Nephron (organoid): Measurements from ENCODE around the gene SEC24B.
A peak's percentile ranks its signal among the peaks of the same experiment; 100 is the strongest.
"Not testable (repeated sequence)": the region's sequence is repeated elsewhere in the genome, so short reads cannot be mapped to it uniquely, and the experiment has no call there.

Experiments used
- H3K27ac Mint-ChIP-seq, 3 experiments: 2 replicates each; pipeline ENCODE4 v1.8.0; 2020; ENCODE audit warnings: mixed read lengths in 3 of 3, mild to moderate bottlenecking in 2 of 3, moderate library complexity in 1 of 3
- H3K27me3 Mint-ChIP-seq: 2 replicates; pipeline ENCODE4 v1.8.0; 2021; ENCODE audit warnings: low read depth, mild to moderate bottlenecking, moderate library complexity, mixed read lengths
- H3K36me3 Mint-ChIP-seq: 2 replicates; pipeline ENCODE4 v1.8.0; 2020; ENCODE audit warnings: low read depth, mixed read lengths
- H3K4me1 Mint-ChIP-seq: 2 replicates; pipeline ENCODE4 v1.8.0; 2020; ENCODE audit warnings: mixed read lengths
- H3K4me3 Mint-ChIP-seq, 3 experiments: 2 replicates each; pipeline ENCODE4 v1.8.0; 2020; ENCODE audit warnings: mild to moderate bottlenecking in 3 of 3, mixed read lengths in 3 of 3, moderate library complexity in 2 of 3
- H3K9me3 Mint-ChIP-seq: 2 replicates; pipeline ENCODE4 v1.8.0; 2020; ENCODE audit warnings: mixed read lengths
- CTCF ChIP-seq, 3 experiments: fragments of 200-600 bp; sonication (generic); IDR thresholded peaks; one replicate each; pipeline ENCODE4 v1.5.0; 2021; ENCODE audit warnings: antibody characterized with exemption in 3 of 3; ENCODE audit not compliant: unreplicated experiment in 3 of 3

SEC24B gene

GRCh38 chr4:109574443-109574850 lies 140.8 kb downstream of the SEC24B start:
- Mint-ChIP-seq H3K36me3 (no peaks in the 10 kb centered on the region), H3K27ac (peak overlapping the region in 2 of 3 experiments; percentile 5 to 33), H3K27me3 (no peaks in the 10 kb centered on the region), H3K9me3 (peaks cover 7% of the 10 kb centered on the region), H3K4me3 (no peak overlapping the region), H3K4me1 (peaks cover 6% of the 10 kb centered on the region)
- no peak for TF ChIP-seq CTCF (IDR thresholded peaks at IDR 0.05; ENCODE audit: unreplicated experiment in 3 of 3)

GRCh38 chr4:109574931-109575804 lies 141.6 kb downstream of the SEC24B start:
- TF ChIP-seq CTCF (IDR thresholded peaks at IDR 0.05; ENCODE audit: unreplicated experiment in 3 of 3) = no peak
- Mint-ChIP-seq H3K9me3 (peaks cover 8% of the 10 kb centered on the region), H3K4me1 (peaks cover 6% of the 10 kb centered on the region), H3K27ac (peak overlapping the region in 1 of 3 experiments; percentile 33), H3K27me3 (no peaks in the 10 kb centered on the region), H3K4me3 (no peak overlapping the region), H3K36me3 (no peaks in the 10 kb centered on the region)

GRCh38 chr4:109576462-109576861 lies 142.8 kb downstream of the SEC24B start:
- Mint-ChIP-seq H3K4me3 (no peak overlapping the region), H3K36me3 (peaks cover 4% of the 10 kb centered on the region), H3K27ac (no peak overlapping the region), H3K4me1 (peaks cover 6% of the 10 kb centered on the region), H3K27me3 (no peaks in the 10 kb centered on the region), H3K9me3 (peaks cover 14% of the 10 kb centered on the region)
- TF ChIP-seq CTCF (IDR thresholded peaks at IDR 0.05; ENCODE audit: unreplicated experiment in 3 of 3) = no peak

- Mint-ChIP-seq H3K36me3 (peaks cover 12% of the 10 kb centered on the region), H3K4me1 (peaks cover 6% of the 10 kb centered on the region), H3K27ac (no peak overlapping the region)
These were observed 145.2 kb downstream of the SEC24B start for GRCh38 chr4:109578846-109579245.

GRCh38 chr4:109579997-109580396 lies 146.4 kb downstream of the SEC24B start:
- not testable (repeated sequence) for H3K4me3 Mint-ChIP-seq, H3K27ac Mint-ChIP-seq, H3K4me1 Mint-ChIP-seq, H3K27me3 Mint-ChIP-seq
- Mint-ChIP-seq H3K36me3 (peaks cover 12% of the 10 kb centered on the region), H3K9me3 (peaks cover 31% of the 10 kb centered on the region)

More at GRCh38 chr4:109578846-109579245, 145.2 kb downstream of the SEC24B start:
- no peak for TF ChIP-seq CTCF (IDR thresholded peaks at IDR 0.05; ENCODE audit: unreplicated experiment in 3 of 3)
- Mint-ChIP-seq H3K9me3 (peaks cover 23% of the 10 kb centered on the region), H3K4me3 (no peak overlapping the region), H3K27me3 (no peaks in the 10 kb centered on the region)

- Mint-ChIP-seq H3K9me3 (peaks cover 22% of the 10 kb centered on the region), H3K27ac (no peak overlapping the region), H3K4me1 (no peaks in the 10 kb centered on the region), H3K4me3 (no peak overlapping the region), H3K36me3 (peaks cover 4% of the 10 kb centered on the region), H3K27me3 (no peaks in the 10 kb centered on the region)
- no peak for TF ChIP-seq CTCF (IDR thresholded peaks at IDR 0.05; ENCODE audit: unreplicated experiment in 3 of 3)
These were observed 154.6 kb downstream of the SEC24B start for GRCh38 chr4:109588176-109588575.
